Activated CD8-positive, alpha-beta T cell treated with anti-CD3 and anti-CD28 coated beads for 36 hours (primary cell): ENCODE measurements around the gene HENMT1. TPM values are rescaled to one million over a fixed set of nuclear protein-coding genes. Genes with fewer than 3 reads are reported as not detected.

Experiments used
- ATAC-seq: fragments of 200-7000 bp; cut with Tn5 transposase; one replicate; pipeline ENCODE4 v1.10.0; 2021; ENCODE audit warnings: mild to moderate bottlenecking, moderate library complexity
- CTCF ChIA-PET: fragments of 350-600 bp; sonication (Branson Sonifier 250); formaldehyde crosslinking; loops from one replicate; lab custom pipeline; 2021; ENCODE audit warnings: antibody characterized with exemption; lab: Charles Lee
- POLR2A ChIA-PET: fragments of 350-600 bp; sonication (Branson Sonifier 250); formaldehyde crosslinking; loops from one replicate; lab custom pipeline; 2021; ENCODE audit warnings: antibody characterized with exemption; lab: Charles Lee
- DNase-seq: peaks from one replicate; pipeline ENCODE4 v3.0.0-alpha.2; 2020
- H3K27ac Mint-ChIP-seq: one replicate; pipeline ENCODE4 v1.8.0; 2021; ENCODE audit warnings: mild to moderate bottlenecking, mixed read lengths
- H3K27me3 Mint-ChIP-seq: one replicate; pipeline ENCODE4 v1.8.0; 2021; ENCODE audit warnings: mixed read lengths
- H3K36me3 Mint-ChIP-seq: one replicate; pipeline ENCODE4 v1.8.0; 2021; ENCODE audit warnings: low read depth, mixed read lengths
- H3K4me1 Mint-ChIP-seq: one replicate; pipeline ENCODE4 v1.8.0; 2021; ENCODE audit warnings: low read depth, mixed read lengths
- H3K4me3 Mint-ChIP-seq: one replicate; pipeline ENCODE4 v1.8.0; 2021; ENCODE audit warnings: mild to moderate bottlenecking, moderate library complexity, mixed read lengths
- H3K9me3 Mint-ChIP-seq: one replicate; pipeline ENCODE4 v1.8.0; 2021; ENCODE audit warnings: mixed read lengths
- CTCF ChIP-seq: fragments of 200-600 bp; IDR thresholded peaks from one replicate; pipeline ENCODE4 v1.8.0; 2022; ENCODE audit warnings: antibody characterized with exemption, mild to moderate bottlenecking
- intact Hi-C: fragments of 100-400 bp; cut with micrococcal nuclease; formaldehyde crosslinking; loops from one replicate; pipeline ENCODE4 v1.10.0; 2022
- total RNA-seq, 2 experiments: library from RNA; stranded (reverse); gene quantifications; one replicate each; pipeline ENCODE4 v1.2.3, GENCODE V29; 2021

HENMT1 gene
- total RNA-seq, 2 experiments from 2014 or later: 25.3 to 27.1 TPM

- H3K27ac Mint-ChIP-seq: no peak overlapping the region
- ChIA-PET CTCF (no interaction called here), POLR2A (interaction anchor here (1.2 kb wide), 1 partner anchor 10 kb away, joined by 3 read pairs; no protein-coding TSS in a partner anchor)
- no peaks in the 10 kb centered on the region for H3K27me3 Mint-ChIP-seq
- ATAC-seq (no peak), DNase-seq (no peak)
- no peak overlapping the region for H3K4me3 Mint-ChIP-seq
- TF ChIP-seq CTCF: no peak
- peaks cover 16% of the 10 kb centered on the region for H3K4me1 Mint-ChIP-seq
- peaks cover 25% of the 10 kb centered on the region for H3K36me3 Mint-ChIP-seq
- peaks cover 4% of the 10 kb centered on the region for H3K9me3 Mint-ChIP-seq
- intact Hi-C loops: no loop called here
Observed at GRCh38 chr1:108636876-108637275, 24.0 kb downstream of the HENMT1 start.

- intact Hi-C loops: no loop called here
- Mint-ChIP-seq H3K36me3 (peaks cover 15% of the 10 kb centered on the region), H3K4me3 (no peak overlapping the region), H3K27ac (no peak overlapping the region), H3K4me1 (peaks cover 2% of the 10 kb centered on the region), H3K9me3 (no peaks in the 10 kb centered on the region), H3K27me3 (no peaks in the 10 kb centered on the region)
- POLR2A ChIA-PET: no interaction called here
- CTCF ChIA-PET: no interaction called here
- ATAC-seq (no peak), DNase-seq (no peak)
- no peak for TF ChIP-seq CTCF
Observed at GRCh38 chr1:108634521-108634920, 26.4 kb downstream of the HENMT1 start.

GRCh38 chr1:108628665-108629064 lies 32.2 kb downstream of the HENMT1 start:
- POLR2A ChIA-PET: no interaction called here
- H3K27me3 Mint-ChIP-seq: no peaks in the 10 kb centered on the region
- intact Hi-C loops: no loop called here
- ATAC-seq: no peak
- no peak overlapping the region for H3K4me3 Mint-ChIP-seq
- H3K36me3 Mint-ChIP-seq: peaks cover 6% of the 10 kb centered on the region
- no peaks in the 10 kb centered on the region for H3K4me1 Mint-ChIP-seq
- CTCF ChIA-PET: interaction anchor here (0.9 to 1.4 kb wide), 4 partner anchors 14 to 68 kb away, joined by 3 to 4 read pairs (median 3); no protein-coding TSS in a partner anchor
- H3K9me3 Mint-ChIP-seq: no peaks in the 10 kb centered on the region
- TF ChIP-seq CTCF: no peak
- H3K27ac Mint-ChIP-seq: no peak overlapping the region
- no peak for DNase-seq

- H3K27ac Mint-ChIP-seq: no peak overlapping the region
- ChIA-PET POLR2A (no interaction called here), CTCF (interaction anchor here (0.9 kb wide), 1 partner anchor 16 kb away, joined by 3 read pairs; no protein-coding TSS in a partner anchor)
- no peak overlapping the region for H3K4me3 Mint-ChIP-seq
- no peaks in the 10 kb centered on the region for H3K9me3 Mint-ChIP-seq
- DNase-seq (no peak), ATAC-seq (no peak)
- H3K4me1 Mint-ChIP-seq: no peaks in the 10 kb centered on the region
- intact Hi-C loops: no loop called here
- peaks cover 3% of the 10 kb centered on the region for H3K36me3 Mint-ChIP-seq
- TF ChIP-seq CTCF: no peak
- no peaks in the 10 kb centered on the region for H3K27me3 Mint-ChIP-seq
Observed at GRCh38 chr1:108627951-108628350, 32.9 kb downstream of the HENMT1 start.

GRCh38 chr1:108627256-108627655 lies 33.6 kb downstream of the HENMT1 start:
- TF ChIP-seq CTCF: no peak
- intact Hi-C loops: no loop called here
- H3K36me3 Mint-ChIP-seq: peaks cover 3% of the 10 kb centered on the region
- CTCF ChIA-PET: no interaction called here
- POLR2A ChIA-PET: interaction anchor here (0.9 kb wide), 1 partner anchor 10 kb away, joined by 3 read pairs; no protein-coding TSS in a partner anchor
- ATAC-seq: no peak
- H3K4me1 Mint-ChIP-seq: no peaks in the 10 kb centered on the region
- no peak for DNase-seq
- no peak overlapping the region for H3K27ac Mint-ChIP-seq
- no peaks in the 10 kb centered on the region for H3K27me3 Mint-ChIP-seq
- H3K4me3 Mint-ChIP-seq: no peak overlapping the region
- no peaks in the 10 kb centered on the region for H3K9me3 Mint-ChIP-seq
